Stomach (tissue), 4 donors: ENCODE data around the gene LIFR.

Experiments
- POLR2A ChIP-seq, 4 donors: fragments of 450-650 bp; IDR thresholded peaks; one replicate each; pipeline ENCODE4 v1.6.1; 2016; ENCODE audit warnings: antibody characterized with exemption in 4 of 4, control low read depth in 2 of 4, mild to moderate bottlenecking in 1 of 4, moderate library complexity in 1 of 4
- POLR2AphosphoS5 ChIP-seq, 3 donors: sonication (generic); formaldehyde crosslinking; IDR thresholded peaks; one replicate each; pipeline ENCODE4 v1.6.1; 2016; ENCODE audit warnings: antibody characterized with exemption in 3 of 3
- TF ChIP-seq, protein P1 (sequence below), 7 experiments: fragments of 450-650 bp in 4 of 7; fragments of 200-600 bp in 3 of 7; sonication (generic) in 3 of 7; IDR thresholded peaks; one replicate each; pipeline ENCODE4 v1.5.1; 2016 to 2019; ENCODE audit warnings: antibody characterized with exemption in 7 of 7, control low read depth in 2 of 7, mild to moderate bottlenecking in 1 of 7

DNA sequence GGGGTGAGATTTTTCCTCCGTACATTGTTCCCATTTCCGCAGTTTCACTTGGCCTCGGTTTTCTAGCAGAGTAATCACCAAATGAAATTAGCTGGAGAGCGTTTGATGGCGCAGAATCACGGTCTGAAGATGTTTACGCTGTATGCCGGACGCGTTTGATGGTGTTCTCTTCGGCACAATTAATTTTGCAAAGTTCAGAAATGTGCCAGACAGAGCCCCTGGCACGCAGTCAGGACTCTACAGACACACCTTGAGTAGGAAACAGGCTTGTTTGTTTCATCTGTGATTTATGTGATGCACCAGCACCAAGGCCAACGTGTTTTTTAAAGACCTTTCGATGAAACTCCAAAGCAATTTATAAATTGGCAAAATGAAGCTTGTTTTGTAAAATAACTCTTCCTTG lies 863 bp upstream of the LIFR start:
- TF ChIP-seq, protein P1, sequence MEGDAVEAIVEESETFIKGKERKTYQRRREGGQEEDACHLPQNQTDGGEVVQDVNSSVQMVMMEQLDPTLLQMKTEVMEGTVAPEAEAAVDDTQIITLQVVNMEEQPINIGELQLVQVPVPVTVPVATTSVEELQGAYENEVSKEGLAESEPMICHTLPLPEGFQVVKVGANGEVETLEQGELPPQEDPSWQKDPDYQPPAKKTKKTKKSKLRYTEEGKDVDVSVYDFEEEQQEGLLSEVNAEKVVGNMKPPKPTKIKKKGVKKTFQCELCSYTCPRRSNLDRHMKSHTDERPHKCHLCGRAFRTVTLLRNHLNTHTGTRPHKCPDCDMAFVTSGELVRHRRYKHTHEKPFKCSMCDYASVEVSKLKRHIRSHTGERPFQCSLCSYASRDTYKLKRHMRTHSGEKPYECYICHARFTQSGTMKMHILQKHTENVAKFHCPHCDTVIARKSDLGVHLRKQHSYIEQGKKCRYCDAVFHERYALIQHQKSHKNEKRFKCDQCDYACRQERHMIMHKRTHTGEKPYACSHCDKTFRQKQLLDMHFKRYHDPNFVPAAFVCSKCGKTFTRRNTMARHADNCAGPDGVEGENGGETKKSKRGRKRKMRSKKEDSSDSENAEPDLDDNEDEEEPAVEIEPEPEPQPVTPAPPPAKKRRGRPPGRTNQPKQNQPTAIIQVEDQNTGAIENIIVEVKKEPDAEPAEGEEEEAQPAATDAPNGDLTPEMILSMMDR (IDR thresholded peaks at IDR 0.05), result no peak
- no peak for TF ChIP-seq POLR2A (IDR thresholded peaks at IDR 0.05)
- TF ChIP-seq POLR2AphosphoS5 (IDR thresholded peaks at IDR 0.05), result peak in 1 of 3 donors; percentile 9
